ENCODE measurements around the gene ST7. TPM values are rescaled to one million over a fixed set of nuclear protein-coding genes. Genes with fewer than 3 reads are reported as not detected.

ST7 gene
- total RNA-seq, 1 donor from 2014 or later = 39.3 TPM

GRCh38 chr7:117188376-117188775 is 235.1 kb downstream of the ST7 start:
- peaks cover 19% of the 10 kb centered on the region for H3K36me3 Mint-ChIP-seq (ENCODE audit: low read depth, unreplicated experiment)
- no peak overlapping the region for H3K9ac ChIP-seq (ENCODE audit: low read length)
- H3K4me2 ChIP-seq (ENCODE audit: low read length) = no peak overlapping the region
- peaks cover 6% of the 10 kb centered on the region for H3K4me1 Mint-ChIP-seq (ENCODE audit: low read depth, unreplicated experiment)
- no peaks in the 10 kb centered on the region for H3K9me3 Mint-ChIP-seq (ENCODE audit: unreplicated experiment)
- H3K4me3 Mint-ChIP-seq (ENCODE audit: unreplicated experiment) = no peak overlapping the region
- no peaks in the 10 kb centered on the region for H3K79me2 ChIP-seq (ENCODE audit: insufficient read depth, low read length)
- H4K20me1 ChIP-seq (ENCODE audit: insufficient read depth, low read length) = no peaks in the 10 kb centered on the region
- peaks cover 6% of the 10 kb centered on the region for H3K36me3 ChIP-seq (ENCODE audit: insufficient read depth, low read length)
- no peaks in the 10 kb centered on the region for H3K27me3 ChIP-seq (ENCODE audit: insufficient read depth, low read length)
- H3K27ac Mint-ChIP-seq (ENCODE audit: unreplicated experiment) = no peak overlapping the region
- no peaks in the 10 kb centered on the region for H3K9me3 ChIP-seq (ENCODE audit: insufficient read depth, low read depth, low read length)
- no peak for DNase-seq (ENCODE audit: low read depth)
- no peak for FAIRE-seq
- no peak overlapping the region for H3K4me3 ChIP-seq (ENCODE audit: insufficient read depth, low read depth, low read length)
- no peak overlapping the region for H3K27ac ChIP-seq (ENCODE audit: low read depth, low read length)
- H3K4me1 ChIP-seq (ENCODE audit: insufficient read depth, low read length) = peaks cover 9% of the 10 kb centered on the region
- H3K27me3 Mint-ChIP-seq (ENCODE audit: low read depth, unreplicated experiment) = no peaks in the 10 kb centered on the region
- no peak overlapping the region for H2AFZ ChIP-seq (ENCODE audit: low read depth, low read length)
- no peak for TF ChIP-seq CTCF (IDR thresholded peaks at IDR 0.05; ENCODE audit: insufficient read depth, low read depth, low read length)

- H3K9ac ChIP-seq (ENCODE audit: low read length) = no peak overlapping the region
- Mint-ChIP-seq H3K4me1 (ENCODE audit: low read depth, unreplicated experiment) (peaks cover 10% of the 10 kb centered on the region), H3K27me3 (ENCODE audit: low read depth, unreplicated experiment) (no peaks in the 10 kb centered on the region), H3K36me3 (ENCODE audit: low read depth, unreplicated experiment) (peaks cover 14% of the 10 kb centered on the region), H3K9me3 (ENCODE audit: unreplicated experiment) (no peaks in the 10 kb centered on the region), H3K4me3 (ENCODE audit: unreplicated experiment) (no peak overlapping the region), H3K27ac (ENCODE audit: unreplicated experiment) (no peak overlapping the region)
- peak; percentile 21 for DNase-seq (ENCODE audit: low read depth)
- FAIRE-seq = no peak
- H3K79me2 ChIP-seq (ENCODE audit: insufficient read depth, low read length) = no peaks in the 10 kb centered on the region
- H3K9me3 ChIP-seq (ENCODE audit: insufficient read depth, low read depth, low read length) = no peaks in the 10 kb centered on the region
- TF ChIP-seq CTCF (IDR thresholded peaks at IDR 0.05; ENCODE audit: insufficient read depth, low read depth, low read length) (no peak), EZH2 (IDR thresholded peaks at IDR 0.05; ENCODE audit: insufficient read depth, low read length) (no peak)
- peaks cover 6% of the 10 kb centered on the region for H3K36me3 ChIP-seq (ENCODE audit: insufficient read depth, low read length)
- H3K4me3 ChIP-seq (ENCODE audit: insufficient read depth, low read depth, low read length) = no peak overlapping the region
- no peak overlapping the region for H2AFZ ChIP-seq (ENCODE audit: low read depth, low read length)
- no peak overlapping the region for H3K27ac ChIP-seq (ENCODE audit: low read depth, low read length)
- peaks cover 9% of the 10 kb centered on the region for H3K4me1 ChIP-seq (ENCODE audit: insufficient read depth, low read length)
- no peaks in the 10 kb centered on the region for H4K20me1 ChIP-seq (ENCODE audit: insufficient read depth, low read length)
- H3K27me3 ChIP-seq (ENCODE audit: insufficient read depth, low read length) = no peaks in the 10 kb centered on the region
- H3K4me2 ChIP-seq (ENCODE audit: low read length) = no peak overlapping the region
Observed at GRCh38 chr7:117188949-117189592, 235.8 kb downstream of the ST7 start.

- Histone ChIP-seq H4K20me1 (ENCODE audit: insufficient read depth, low read length) (no peaks in the 10 kb centered on the region), H3K36me3 (ENCODE audit: insufficient read depth, low read length) (peaks cover 6% of the 10 kb centered on the region), H2AFZ (ENCODE audit: low read depth, low read length) (no peak overlapping the region), H3K4me3 (ENCODE audit: insufficient read depth, low read depth, low read length) (no peak overlapping the region), H3K4me1 (ENCODE audit: insufficient read depth, low read length) (peaks cover 9% of the 10 kb centered on the region), H3K9me3 (ENCODE audit: insufficient read depth, low read depth, low read length) (no peaks in the 10 kb centered on the region), H3K27ac (ENCODE audit: low read depth, low read length) (no peak overlapping the region), H3K27me3 (ENCODE audit: insufficient read depth, low read length) (no peaks in the 10 kb centered on the region), H3K4me2 (ENCODE audit: low read length) (no peak overlapping the region), H3K79me2 (ENCODE audit: insufficient read depth, low read length) (no peaks in the 10 kb centered on the region), H3K9ac (ENCODE audit: low read length) (no peak overlapping the region)
- FAIRE-seq (no peak), DNase-seq (ENCODE audit: low read depth) (no peak)
- no peaks in the 10 kb centered on the region for H3K27me3 Mint-ChIP-seq (ENCODE audit: low read depth, unreplicated experiment)
- H3K27ac Mint-ChIP-seq (ENCODE audit: unreplicated experiment) = no peak overlapping the region
- no peaks in the 10 kb centered on the region for H3K9me3 Mint-ChIP-seq (ENCODE audit: unreplicated experiment)
- no peak for TF ChIP-seq EZH2 (IDR thresholded peaks at IDR 0.05; ENCODE audit: insufficient read depth, low read length)
- TF ChIP-seq CTCF (IDR thresholded peaks at IDR 0.05; ENCODE audit: insufficient read depth, low read depth, low read length) = no peak
- peaks cover 12% of the 10 kb centered on the region for H3K36me3 Mint-ChIP-seq (ENCODE audit: low read depth, unreplicated experiment)
- H3K4me3 Mint-ChIP-seq (ENCODE audit: unreplicated experiment) = no peak overlapping the region
- peaks cover 10% of the 10 kb centered on the region for H3K4me1 Mint-ChIP-seq (ENCODE audit: low read depth, unreplicated experiment)
Observed at GRCh38 chr7:117190104-117190503, 236.8 kb downstream of the ST7 start.
